ENCODE measurements around the gene HDAC4. TPM values are rescaled to one million over a fixed set of nuclear protein-coding genes. Genes with fewer than 3 reads are reported as not detected.

The HDAC4 gene
- total RNA-seq, 1 experiment from 2014 or later = 44.4 TPM

- TF ChIP-seq ZMAT4 (CRISPR knock-in tag; IDR thresholded peaks at IDR 0.05) = no peak
- TF ChIP-seq, protein P1, sequence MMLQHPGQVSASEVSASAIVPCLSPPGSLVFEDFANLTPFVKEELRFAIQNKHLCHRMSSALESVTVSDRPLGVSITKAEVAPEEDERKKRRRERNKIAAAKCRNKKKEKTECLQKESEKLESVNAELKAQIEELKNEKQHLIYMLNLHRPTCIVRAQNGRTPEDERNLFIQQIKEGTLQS (CRISPR knock-in tag; conservative IDR thresholded peaks at IDR 0.05) = no peak
- TF ChIP-seq ELF4 (CRISPR knock-in tag; IDR thresholded peaks at IDR 0.05; ENCODE audit: low read depth) = no peak
- TF ChIP-seq SOX15 (CRISPR knock-in tag; IDR thresholded peaks at IDR 0.05) = no peak
- TF ChIP-seq, protein P2, sequence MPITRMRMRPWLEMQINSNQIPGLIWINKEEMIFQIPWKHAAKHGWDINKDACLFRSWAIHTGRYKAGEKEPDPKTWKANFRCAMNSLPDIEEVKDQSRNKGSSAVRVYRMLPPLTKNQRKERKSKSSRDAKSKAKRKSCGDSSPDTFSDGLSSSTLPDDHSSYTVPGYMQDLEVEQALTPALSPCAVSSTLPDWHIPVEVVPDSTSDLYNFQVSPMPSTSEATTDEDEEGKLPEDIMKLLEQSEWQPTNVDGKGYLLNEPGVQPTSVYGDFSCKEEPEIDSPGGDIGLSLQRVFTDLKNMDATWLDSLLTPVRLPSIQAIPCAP (CRISPR knock-in tag; IDR thresholded peaks at IDR 0.05) = no peak
- TF ChIP-seq, protein P3, sequence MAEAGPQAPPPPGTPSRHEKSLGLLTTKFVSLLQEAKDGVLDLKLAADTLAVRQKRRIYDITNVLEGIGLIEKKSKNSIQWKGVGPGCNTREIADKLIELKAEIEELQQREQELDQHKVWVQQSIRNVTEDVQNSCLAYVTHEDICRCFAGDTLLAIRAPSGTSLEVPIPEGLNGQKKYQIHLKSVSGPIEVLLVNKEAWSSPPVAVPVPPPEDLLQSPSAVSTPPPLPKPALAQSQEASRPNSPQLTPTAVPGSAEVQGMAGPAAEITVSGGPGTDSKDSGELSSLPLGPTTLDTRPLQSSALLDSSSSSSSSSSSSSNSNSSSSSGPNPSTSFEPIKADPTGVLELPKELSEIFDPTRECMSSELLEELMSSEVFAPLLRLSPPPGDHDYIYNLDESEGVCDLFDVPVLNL (CRISPR knock-in tag; IDR thresholded peaks at IDR 0.05; ENCODE audit: borderline replicate concordance, low read depth) = no peak
- no peak for TF ChIP-seq GRHL2 (CRISPR knock-in tag; IDR thresholded peaks at IDR 0.05; ENCODE audit: insufficient replicate concordance, severe bottlenecking)
- TF ChIP-seq, protein P4, sequence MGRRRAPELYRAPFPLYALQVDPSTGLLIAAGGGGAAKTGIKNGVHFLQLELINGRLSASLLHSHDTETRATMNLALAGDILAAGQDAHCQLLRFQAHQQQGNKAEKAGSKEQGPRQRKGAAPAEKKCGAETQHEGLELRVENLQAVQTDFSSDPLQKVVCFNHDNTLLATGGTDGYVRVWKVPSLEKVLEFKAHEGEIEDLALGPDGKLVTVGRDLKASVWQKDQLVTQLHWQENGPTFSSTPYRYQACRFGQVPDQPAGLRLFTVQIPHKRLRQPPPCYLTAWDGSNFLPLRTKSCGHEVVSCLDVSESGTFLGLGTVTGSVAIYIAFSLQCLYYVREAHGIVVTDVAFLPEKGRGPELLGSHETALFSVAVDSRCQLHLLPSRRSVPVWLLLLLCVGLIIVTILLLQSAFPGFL (CRISPR knock-in tag; IDR thresholded peaks at IDR 0.05; ENCODE audit: borderline replicate concordance) = no peak
- no peak for TF ChIP-seq NFATC4 (CRISPR knock-in tag; IDR thresholded peaks at IDR 0.05)
- no peak for TF ChIP-seq NFE2L1 (CRISPR knock-in tag; IDR thresholded peaks at IDR 0.05)
- no peak for TF ChIP-seq TEAD4 (CRISPR knock-in tag; IDR thresholded peaks at IDR 0.05)
- no peak for TF ChIP-seq ZNF219 (CRISPR knock-in tag; IDR thresholded peaks at IDR 0.05; ENCODE audit: borderline replicate concordance)
- no peak for TF ChIP-seq CREB1 (CRISPR knock-in tag; IDR thresholded peaks at IDR 0.05)
- no peak for TF ChIP-seq FOXK1 (CRISPR knock-in tag; IDR thresholded peaks at IDR 0.05)
- TF ChIP-seq EMX1 (CRISPR knock-in tag; IDR thresholded peaks at IDR 0.05) = no peak
- TF ChIP-seq NR3C1 (CRISPR knock-in tag; conservative IDR thresholded peaks at IDR 0.05; ENCODE audit: low read depth) = no peak
- no peak for TF ChIP-seq FOXP1 (CRISPR knock-in tag; IDR thresholded peaks at IDR 0.05; ENCODE audit: borderline replicate concordance)
- TF ChIP-seq IRF2 (CRISPR knock-in tag; IDR thresholded peaks at IDR 0.05; ENCODE audit: borderline replicate concordance, low read depth) = no peak
- no peak for TF ChIP-seq AFF4 (CRISPR knock-in tag; IDR thresholded peaks at IDR 0.05; ENCODE audit: borderline replicate concordance)
- no peak overlapping the region for H3K27ac Mint-ChIP-seq
- H3K4me1 Mint-ChIP-seq = peaks cover 9% of the 10 kb centered on the region
- peaks cover 17% of the 10 kb centered on the region for H3K36me3 Mint-ChIP-seq
- DNase-seq (ENCODE audit: low spot score) (no peak), ATAC-seq (no peak)
- peaks cover 38% of the 10 kb centered on the region for H3K9me3 Mint-ChIP-seq
- ChIA-PET CTCF (no interaction called here), POLR2A (no interaction called here)
- H3K4me3 Mint-ChIP-seq = no peak overlapping the region
- peaks cover 17% of the 10 kb centered on the region for H3K27me3 Mint-ChIP-seq (ENCODE audit: low read depth)
Observed at GRCh38 chr2:239445771-239446524, 45.1 kb upstream of the HDAC4 start.

Data from WTC11 (cell line).